ENCODE measurements around the gene KLF17.

DNA sequence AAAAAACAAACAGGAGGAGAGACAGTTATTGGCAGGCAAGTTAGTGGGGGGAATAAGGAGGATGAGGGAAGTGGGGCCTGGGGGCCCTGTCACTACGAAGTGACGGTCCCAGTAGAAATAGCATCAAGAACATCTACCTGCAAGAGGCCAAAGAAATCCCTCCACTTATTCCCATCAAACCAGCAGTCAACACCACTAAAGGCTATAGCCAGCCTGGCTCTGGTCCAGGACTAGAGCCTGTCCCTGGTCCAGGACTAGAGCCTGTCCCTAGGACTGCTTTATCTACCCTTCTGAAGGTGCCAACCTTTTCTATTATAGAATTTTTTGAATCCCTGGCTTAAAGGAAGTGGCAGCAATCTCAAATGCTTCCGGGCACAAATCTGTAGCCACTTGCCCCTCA, 19.6 kb downstream of the KLF17 start:
- TF ChIP-seq, protein P1, sequence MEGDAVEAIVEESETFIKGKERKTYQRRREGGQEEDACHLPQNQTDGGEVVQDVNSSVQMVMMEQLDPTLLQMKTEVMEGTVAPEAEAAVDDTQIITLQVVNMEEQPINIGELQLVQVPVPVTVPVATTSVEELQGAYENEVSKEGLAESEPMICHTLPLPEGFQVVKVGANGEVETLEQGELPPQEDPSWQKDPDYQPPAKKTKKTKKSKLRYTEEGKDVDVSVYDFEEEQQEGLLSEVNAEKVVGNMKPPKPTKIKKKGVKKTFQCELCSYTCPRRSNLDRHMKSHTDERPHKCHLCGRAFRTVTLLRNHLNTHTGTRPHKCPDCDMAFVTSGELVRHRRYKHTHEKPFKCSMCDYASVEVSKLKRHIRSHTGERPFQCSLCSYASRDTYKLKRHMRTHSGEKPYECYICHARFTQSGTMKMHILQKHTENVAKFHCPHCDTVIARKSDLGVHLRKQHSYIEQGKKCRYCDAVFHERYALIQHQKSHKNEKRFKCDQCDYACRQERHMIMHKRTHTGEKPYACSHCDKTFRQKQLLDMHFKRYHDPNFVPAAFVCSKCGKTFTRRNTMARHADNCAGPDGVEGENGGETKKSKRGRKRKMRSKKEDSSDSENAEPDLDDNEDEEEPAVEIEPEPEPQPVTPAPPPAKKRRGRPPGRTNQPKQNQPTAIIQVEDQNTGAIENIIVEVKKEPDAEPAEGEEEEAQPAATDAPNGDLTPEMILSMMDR (IDR thresholded peaks at IDR 0.05; ENCODE audit: poor library complexity) = no peak
- no peak for TF ChIP-seq EZH2 (IDR thresholded peaks at IDR 0.05; ENCODE audit: borderline replicate concordance)

Measured in hepatocyte (in vitro differentiated cells).